Mucosa of descending colon (tissue), 3 donors: ENCODE data around the gene HDX. TPM values are rescaled to one million over a fixed set of nuclear protein-coding genes. Genes with fewer than 3 reads are reported as not detected.

ENCODE experiments used
- ATAC-seq: fragments of 200-7000 bp; cut with Tn5 transposase; one replicate; pipeline ENCODE4 v1.9.1; 2020; ENCODE audit warnings: mild to moderate bottlenecking, moderate library complexity
- DNase-seq, 3 donors: peaks; one replicate each; pipeline ENCODE4 v3.0.0-alpha.2; 2020
- H3K36me3 ChIP-seq: fragments of 200-600 bp; one replicate; pipeline ENCODE4 v1.8.0; 2021; ENCODE audit warnings: low read depth, mild to moderate bottlenecking
- H3K4me1 ChIP-seq: fragments of 200-600 bp; one replicate; pipeline ENCODE4 v1.8.0; 2021; ENCODE audit warnings: low read depth, mild to moderate bottlenecking
- H3K4me3 ChIP-seq: fragments of 200-600 bp; one replicate; pipeline ENCODE4 v1.8.0; 2021; ENCODE audit warnings: mild to moderate bottlenecking
- H3K9me3 ChIP-seq: fragments of 200-600 bp; one replicate; pipeline ENCODE4 v1.8.0; 2021; ENCODE audit warnings: mild to moderate bottlenecking
- intact Hi-C, 2 donors: fragments of 100-400 bp; cut with DNase I in 1 of 2; cut with micrococcal nuclease in 1 of 2; formaldehyde crosslinking; loops; one replicate each; pipeline versions ENCODE4 v1.11.0 to v1.11.1; 2022; cut with DNase I, micrococcal nuclease
- total RNA-seq, 3 donors: library from RNA; stranded (reverse); fragmentation: NEBNext Ultra II Directional in 2 of 3; extraction: Animal tissue kit (Norgen Biotek cat#: 25700) in 2 of 3; gene quantifications; one replicate each; pipeline versions ENCODE4 v1.2.1 to v1.2.4, GENCODE V29; 2021 to 2023
- TF ChIP-seq, protein P1 (sequence below): fragments of 200-600 bp; IDR thresholded peaks from one replicate; pipeline ENCODE4 v1.8.0; 2022; ENCODE audit warnings: antibody characterized with exemption, mild to moderate bottlenecking
- donor health status: DM: no; HTN: no; CAD: no; lungs with moderate emphysema.
- donor health status: DM: no; HTN: no; CAD: no.
- donor health status: DM: no; HTN: yes; CAD: no.

Gene HDX
- total RNA-seq, 3 donors from 2014 or later = 2.0 to 8.6 (median 2.3) TPM

DNA sequence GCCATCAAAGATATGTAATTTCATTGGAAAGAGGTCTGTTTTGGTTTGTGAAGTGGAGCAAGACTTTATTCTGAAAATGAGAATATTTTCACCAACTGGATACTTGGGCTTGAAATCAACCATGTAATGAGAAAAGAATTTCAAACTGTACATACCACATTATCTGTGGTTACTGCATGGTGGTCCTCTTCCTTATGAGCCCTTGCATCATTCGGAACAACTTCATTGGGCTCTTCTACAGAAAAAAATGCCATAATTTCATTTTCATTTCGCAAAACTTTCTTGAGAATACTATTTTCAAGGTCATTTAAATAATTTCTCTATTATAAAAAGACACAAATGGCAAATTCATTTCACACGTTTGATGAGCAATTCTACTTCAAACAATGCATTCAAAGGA, 165.6 kb downstream of the HDX start:
- no peaks in the 10 kb centered on the region for H3K36me3 ChIP-seq
- no peak for DNase-seq

DNA sequence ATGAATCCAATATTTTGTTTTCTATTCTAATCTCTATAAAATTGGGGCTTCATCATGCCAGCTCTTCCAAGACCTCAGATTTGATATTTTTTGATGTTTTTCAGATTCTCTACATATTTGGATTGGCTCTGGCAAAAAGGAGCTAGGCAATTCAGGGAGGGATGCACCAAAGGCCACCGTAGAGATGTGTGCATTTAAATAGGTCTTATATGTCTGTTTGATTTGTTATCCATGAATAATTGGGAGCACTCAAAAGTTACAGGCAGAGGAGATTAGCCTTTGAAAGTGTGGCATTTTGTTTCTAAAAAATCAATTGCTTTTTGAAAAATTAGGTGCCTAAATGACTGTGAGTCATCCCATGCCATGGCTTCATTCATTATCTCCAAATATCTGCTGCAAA, 167.1 kb downstream of the HDX start:
- no peaks in the 10 kb centered on the region for H3K36me3 ChIP-seq
- intact Hi-C loops = no loop called here
- TF ChIP-seq, protein P1, sequence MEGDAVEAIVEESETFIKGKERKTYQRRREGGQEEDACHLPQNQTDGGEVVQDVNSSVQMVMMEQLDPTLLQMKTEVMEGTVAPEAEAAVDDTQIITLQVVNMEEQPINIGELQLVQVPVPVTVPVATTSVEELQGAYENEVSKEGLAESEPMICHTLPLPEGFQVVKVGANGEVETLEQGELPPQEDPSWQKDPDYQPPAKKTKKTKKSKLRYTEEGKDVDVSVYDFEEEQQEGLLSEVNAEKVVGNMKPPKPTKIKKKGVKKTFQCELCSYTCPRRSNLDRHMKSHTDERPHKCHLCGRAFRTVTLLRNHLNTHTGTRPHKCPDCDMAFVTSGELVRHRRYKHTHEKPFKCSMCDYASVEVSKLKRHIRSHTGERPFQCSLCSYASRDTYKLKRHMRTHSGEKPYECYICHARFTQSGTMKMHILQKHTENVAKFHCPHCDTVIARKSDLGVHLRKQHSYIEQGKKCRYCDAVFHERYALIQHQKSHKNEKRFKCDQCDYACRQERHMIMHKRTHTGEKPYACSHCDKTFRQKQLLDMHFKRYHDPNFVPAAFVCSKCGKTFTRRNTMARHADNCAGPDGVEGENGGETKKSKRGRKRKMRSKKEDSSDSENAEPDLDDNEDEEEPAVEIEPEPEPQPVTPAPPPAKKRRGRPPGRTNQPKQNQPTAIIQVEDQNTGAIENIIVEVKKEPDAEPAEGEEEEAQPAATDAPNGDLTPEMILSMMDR = no peak
- no peak overlapping the region for H3K4me3 ChIP-seq
- ATAC-seq (no peak), DNase-seq (no peak)
- peaks cover 2% of the 10 kb centered on the region for H3K4me1 ChIP-seq
- no peaks in the 10 kb centered on the region for H3K9me3 ChIP-seq

More for the DNA sequence above, 165.6 kb downstream of the HDX start:
- Histone ChIP-seq H3K9me3 (no peaks in the 10 kb centered on the region), H3K4me1 (peaks cover 2% of the 10 kb centered on the region), H3K4me3 (no peak overlapping the region)
- ATAC-seq = no peak
- intact Hi-C loops = no loop called here
- TF ChIP-seq, protein P1 = no peak

DNA sequence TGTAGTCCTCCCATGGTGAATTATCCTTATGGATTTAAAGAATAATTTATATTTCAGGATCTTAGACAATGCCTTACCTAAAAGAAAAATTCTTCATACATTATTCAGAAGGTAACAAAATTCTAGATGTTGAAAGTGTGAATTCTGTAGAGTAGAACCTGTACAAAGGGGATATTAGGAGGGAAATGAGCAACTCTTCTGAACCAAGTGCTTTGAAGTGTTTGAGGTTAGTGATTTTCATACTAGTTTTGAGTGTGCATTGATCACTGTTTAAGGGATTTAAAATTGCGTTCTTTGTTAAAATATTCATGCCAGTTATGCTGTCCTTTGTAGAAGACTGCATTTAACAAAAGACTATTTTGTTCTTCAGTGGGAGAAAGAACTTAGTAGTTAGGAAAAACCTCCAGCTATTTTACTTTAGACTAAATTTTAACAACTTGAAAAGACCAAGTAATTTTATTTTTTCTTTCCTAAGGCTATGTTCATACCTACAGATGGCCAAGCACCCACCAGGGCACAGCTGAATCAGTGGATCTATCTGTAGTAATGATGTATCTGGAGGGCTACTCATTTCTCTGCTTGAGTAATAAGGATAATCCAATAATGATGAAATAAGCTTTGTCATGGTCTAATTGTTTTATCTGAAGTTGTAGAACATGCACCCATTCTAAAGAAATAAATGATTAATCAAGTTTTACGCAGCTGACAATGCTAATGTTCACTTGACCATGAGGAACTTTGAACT, 180.0 kb downstream of the HDX start:
- no peak overlapping the region for H3K4me3 ChIP-seq
- H3K9me3 ChIP-seq = no peaks in the 10 kb centered on the region
- no peak for ATAC-seq
- intact Hi-C loops = no loop called here
- H3K36me3 ChIP-seq = no peaks in the 10 kb centered on the region
- TF ChIP-seq, protein P1 = no peak
- no peaks in the 10 kb centered on the region for H3K4me1 ChIP-seq
- DNase-seq = no peak

DNA sequence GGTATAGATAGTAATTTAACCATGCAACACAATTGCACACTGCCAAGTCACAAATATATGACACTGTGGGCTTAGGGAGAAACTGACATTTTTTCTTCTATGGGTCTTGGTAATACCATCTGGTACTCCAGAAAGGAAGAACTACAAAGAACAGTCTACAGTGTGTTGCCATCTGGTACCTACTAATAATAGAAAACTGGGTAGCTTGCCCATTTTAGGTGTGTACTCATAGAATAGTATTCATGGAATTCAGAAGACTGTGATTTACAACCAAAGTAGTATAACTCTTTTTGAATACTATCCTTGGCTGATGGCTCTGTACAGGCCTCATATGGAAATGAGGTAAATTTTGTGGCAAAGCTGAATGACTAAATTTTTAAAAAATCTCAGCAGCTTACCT, 181.6 kb downstream of the HDX start:
- ATAC-seq (no peak), DNase-seq (no peak)
- H3K4me1 ChIP-seq = no peaks in the 10 kb centered on the region
- no peaks in the 10 kb centered on the region for H3K9me3 ChIP-seq
- intact Hi-C loops = no loop called here
- no peak overlapping the region for H3K4me3 ChIP-seq
- H3K36me3 ChIP-seq = no peaks in the 10 kb centered on the region
- TF ChIP-seq, protein P1 = no peak

DNA sequence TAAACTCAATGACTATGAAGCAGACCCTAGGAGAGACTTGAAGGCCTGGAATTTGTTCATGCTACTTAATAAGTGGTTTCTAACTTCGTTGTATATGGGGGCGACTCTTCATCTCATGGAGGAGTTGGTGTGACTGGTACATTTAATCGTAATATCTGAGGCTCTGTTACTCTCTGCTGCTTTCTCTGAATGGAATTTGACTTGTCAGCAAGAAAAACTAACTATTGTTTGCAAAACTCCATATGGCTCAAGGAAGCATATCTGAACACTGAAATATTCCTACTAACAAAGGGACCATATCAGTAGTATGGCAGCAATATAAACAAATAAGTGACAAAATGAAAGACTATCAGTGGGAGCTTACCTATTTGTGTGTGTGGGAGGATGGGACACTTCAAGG, 182.2 kb downstream of the HDX start:
- DNase-seq (no peak), ATAC-seq (no peak)
- Histone ChIP-seq H3K36me3 (no peaks in the 10 kb centered on the region), H3K4me1 (no peaks in the 10 kb centered on the region), H3K9me3 (no peaks in the 10 kb centered on the region), H3K4me3 (no peak overlapping the region)
- TF ChIP-seq, protein P1 = no peak
- intact Hi-C loops = no loop called here
